Stimulated activated CD4-positive, alpha-beta T cell treated with anti-CD3 and anti-CD28 coated beads, Interleukin-15, amount 100 ng/mL, for 48 hours (primary cell): ENCODE data around the gene YARS1.

Experiments used
- DNase-seq, 2 donors: peaks; one replicate each; pipeline ENCODE4 v3.0.0-alpha.2; 2020; ENCODE audit warnings: low read depth in 2 of 2

The YARS1 gene

GRCh38 chr1:32765570-32766327 is 51.4 kb downstream of the YARS1 start:
- no peak for DNase-seq

GRCh38 chr1:32764826-32765569 is 52.2 kb downstream of the YARS1 start:
- DNase-seq = no peak

GRCh38 chr1:32763221-32763620 is 53.9 kb downstream of the YARS1 start:
- DNase-seq = no peak

- DNase-seq = no peak
Measured at GRCh38 chr1:32761936-32762335, 55.2 kb downstream of the YARS1 start.

- peak in 1 of 2 donors; percentile 22 for DNase-seq
Measured at GRCh38 chr1:32761253-32761877, 55.8 kb downstream of the YARS1 start.

- DNase-seq = no peak
Measured at GRCh38 chr1:32759997-32760623, 57.0 kb downstream of the YARS1 start.

GRCh38 chr1:32759521-32759981 is 57.6 kb downstream of the YARS1 start:
- DNase-seq = no peak

- DNase-seq = no peak
Measured at GRCh38 chr1:32758795-32759430, 58.2 kb downstream of the YARS1 start.

- no peak for DNase-seq
Measured at GRCh38 chr1:32758177-32758794, 58.9 kb downstream of the YARS1 start.

- DNase-seq = no peak
Measured at GRCh38 chr1:32757213-32757895, 59.8 kb downstream of the YARS1 start.

GRCh38 chr1:32755810-32756159 is 61.4 kb downstream of the YARS1 start:
- no peak for DNase-seq

- no peak for DNase-seq
Measured at GRCh38 chr1:32755098-32755809, 61.9 kb downstream of the YARS1 start.

- DNase-seq = peak; percentile 35 to 53
Measured at GRCh38 chr1:32754317-32755097, 62.7 kb downstream of the YARS1 start.

- DNase-seq = peak in 1 of 2 donors; percentile 68
Measured at GRCh38 chr1:32753532-32754316, 63.4 kb downstream of the YARS1 start.

- no peak for DNase-seq
Measured at GRCh38 chr1:32749771-32750170, 67.4 kb downstream of the YARS1 start.

GRCh38 chr1:32749332-32749731 is 67.8 kb downstream of the YARS1 start:
- no peak for DNase-seq

GRCh38 chr1:32748926-32749325 is 68.2 kb downstream of the YARS1 start:
- no peak for DNase-seq

GRCh38 chr1:32748348-32748747 is 68.8 kb downstream of the YARS1 start:
- no peak for DNase-seq
